WTC11 (cell line): ENCODE results near the gene STK10. TPM values are rescaled to one million over a fixed set of nuclear protein-coding genes. Genes with fewer than 3 reads are reported as not detected.

ENCODE experiments used
- ATAC-seq: fragments of 200-7000 bp; cut with Tn5 transposase; 2 replicates; pipeline ENCODE4 v1.10.0; 2021; ENCODE audit warnings: mild to moderate bottlenecking, moderate library complexity
- CTCF ChIA-PET: fragments of 300-600 bp; sonication (Branson Sonifier 250); formaldehyde crosslinking; loops from one replicate; lab custom pipeline; 2021; ENCODE audit warnings: antibody characterized with exemption; lab: Charles Lee
- POLR2A ChIA-PET: fragments of 350-600 bp; sonication (Branson Sonifier 250); formaldehyde crosslinking; loops from one replicate; lab custom pipeline; 2021; ENCODE audit warnings: antibody characterized with exemption; lab: Charles Lee
- DNase-seq: peaks from one replicate; pipeline ENCODE4 v3.0.0; 2021; ENCODE audit warnings: low spot score
- H3K27ac Mint-ChIP-seq: 2 replicates; pipeline ENCODE4 v1.8.0; 2021; ENCODE audit warnings: mixed read lengths
- H3K27me3 Mint-ChIP-seq: 2 replicates; pipeline ENCODE4 v1.8.0; 2021; ENCODE audit warnings: low read depth, mild to moderate bottlenecking, moderate library complexity, mixed read lengths
- H3K36me3 Mint-ChIP-seq: 2 replicates; pipeline ENCODE4 v1.8.0; 2021; ENCODE audit warnings: mixed read lengths
- H3K4me1 Mint-ChIP-seq: 2 replicates; pipeline ENCODE4 v1.8.0; 2022; ENCODE audit warnings: mixed read lengths
- H3K4me3 Mint-ChIP-seq: 2 replicates; pipeline ENCODE4 v1.8.0; 2021; ENCODE audit warnings: mild to moderate bottlenecking, moderate library complexity, mixed read lengths
- H3K9me3 Mint-ChIP-seq: 2 replicates; pipeline ENCODE4 v1.8.0; 2021; ENCODE audit warnings: mixed read lengths
- FOXK1 ChIP-seq: sonication (generic); formaldehyde crosslinking; IDR thresholded peaks from 2 replicates; pipeline ENCODE4 v1.8.0; 2022; ENCODE audit warnings: mild to moderate bottlenecking, moderate library complexity, missing genetic modification reagents
- GABPB1 ChIP-seq: sonication (generic); formaldehyde crosslinking; IDR thresholded peaks from 2 replicates; pipeline ENCODE4 v1.8.1; 2023; ENCODE audit warnings: mild to moderate bottlenecking, missing genetic modification reagents
- NFATC4 ChIP-seq: fragments of 250-450 bp; sonication (Bioruptor Pico); IDR thresholded peaks from 2 replicates; pipeline ENCODE4 v1.9.0; 2021; ENCODE audit warnings: mild to moderate bottlenecking
- NR3C1 ChIP-seq: sonication (generic); formaldehyde crosslinking; conservative IDR thresholded peaks from 2 replicates; pipeline ENCODE4 v1.8.1; 2023; ENCODE audit warnings: low read depth, mild to moderate bottlenecking, missing genetic modification reagents
- RELA ChIP-seq: sonication (generic); formaldehyde crosslinking; IDR thresholded peaks from 2 replicates; pipeline ENCODE4 v1.8.1; 2022; ENCODE audit warnings: missing genetic modification reagents, mild to moderate bottlenecking, borderline replicate concordance
- SP1 ChIP-seq: sonication (generic); formaldehyde crosslinking; conservative IDR thresholded peaks from 2 replicates; pipeline ENCODE4 v1.8.1; 2022; ENCODE audit warnings: missing genetic modification reagents
- ZNF138 ChIP-seq: sonication (generic); formaldehyde crosslinking; conservative IDR thresholded peaks from 2 replicates; pipeline ENCODE4 v1.8.1; 2022; ENCODE audit warnings: mild to moderate bottlenecking, moderate library complexity, missing genetic modification reagents
- ZNF232 ChIP-seq: sonication (generic); formaldehyde crosslinking; IDR thresholded peaks from 2 replicates; pipeline ENCODE4 v1.8.0; 2022; ENCODE audit warnings: mild to moderate bottlenecking, missing genetic modification reagents
- ZNF396 ChIP-seq: fragments of 250-450 bp; sonication (Bioruptor Pico); IDR thresholded peaks from 2 replicates; pipeline ENCODE4 v1.8.0; 2021; ENCODE audit warnings: mild to moderate bottlenecking, moderate library complexity, borderline replicate concordance
- ZNF416 ChIP-seq: fragments of 250-450 bp; sonication (Bioruptor Pico); IDR thresholded peaks from 2 replicates; pipeline ENCODE4 v1.9.0; 2021; ENCODE audit warnings: mild to moderate bottlenecking, inconsistent platforms
- total RNA-seq: library from RNA; stranded (reverse); gene quantifications from 3 replicates; pipeline ENCODE4 v1.2.3, GENCODE V29; 2021
- TF ChIP-seq, protein P1 (sequence below): sonication (generic); formaldehyde crosslinking; IDR thresholded peaks from 2 replicates; pipeline ENCODE4 v1.8.1; 2022; ENCODE audit warnings: missing genetic modification reagents, borderline replicate concordance
- TF ChIP-seq, protein P2 (sequence below): sonication (generic); formaldehyde crosslinking; IDR thresholded peaks from 2 replicates; pipeline ENCODE4 v1.8.1; 2023; ENCODE audit warnings: mild to moderate bottlenecking, missing genetic modification reagents, moderate library complexity
- TF ChIP-seq, protein P3 (sequence below): sonication (generic); formaldehyde crosslinking; IDR thresholded peaks from 2 replicates; pipeline ENCODE4 v1.8.0; 2022; ENCODE audit warnings: missing genetic modification reagents
- TF ChIP-seq, protein P4 (sequence below): sonication (generic); formaldehyde crosslinking; IDR thresholded peaks from 2 replicates; pipeline ENCODE4 v1.8.0; 2022; ENCODE audit warnings: mild to moderate bottlenecking, missing genetic modification reagents
- TF ChIP-seq, protein P5 (sequence below): fragments of 250-450 bp; sonication (Bioruptor Pico); IDR thresholded peaks from 2 replicates; pipeline ENCODE4 v1.9.0; 2021; ENCODE audit warnings: mild to moderate bottlenecking
- TF ChIP-seq, protein P6 (sequence below): sonication (generic); formaldehyde crosslinking; IDR thresholded peaks from 2 replicates; pipeline ENCODE4 v1.8.1; 2023; ENCODE audit warnings: mild to moderate bottlenecking, moderate library complexity, missing genetic modification reagents
- TF ChIP-seq, protein P7 (sequence below): sonication (generic); formaldehyde crosslinking; IDR thresholded peaks from 2 replicates; pipeline ENCODE4 v1.8.0; 2023; ENCODE audit warnings: missing genetic modification reagents, mild to moderate bottlenecking, borderline replicate concordance
- TF ChIP-seq, protein P8 (sequence below): sonication (generic); formaldehyde crosslinking; IDR thresholded peaks from 2 replicates; pipeline ENCODE4 v1.8.0; 2022; ENCODE audit warnings: mild to moderate bottlenecking, missing genetic modification reagents
- TF ChIP-seq, protein P9 (sequence below): fragments of 250-450 bp; sonication (Bioruptor Pico); IDR thresholded peaks from 2 replicates; pipeline ENCODE4 v1.8.0; 2021; ENCODE audit warnings: mild to moderate bottlenecking
- TF ChIP-seq, protein P10 (sequence below): sonication (generic); formaldehyde crosslinking; IDR thresholded peaks from 2 replicates; pipeline ENCODE4 v1.8.0; 2022; ENCODE audit warnings: mild to moderate bottlenecking, missing genetic modification reagents

The STK10 gene
- total RNA-seq, 1 experiment from 2014 or later = 20.5 TPM

DNA sequence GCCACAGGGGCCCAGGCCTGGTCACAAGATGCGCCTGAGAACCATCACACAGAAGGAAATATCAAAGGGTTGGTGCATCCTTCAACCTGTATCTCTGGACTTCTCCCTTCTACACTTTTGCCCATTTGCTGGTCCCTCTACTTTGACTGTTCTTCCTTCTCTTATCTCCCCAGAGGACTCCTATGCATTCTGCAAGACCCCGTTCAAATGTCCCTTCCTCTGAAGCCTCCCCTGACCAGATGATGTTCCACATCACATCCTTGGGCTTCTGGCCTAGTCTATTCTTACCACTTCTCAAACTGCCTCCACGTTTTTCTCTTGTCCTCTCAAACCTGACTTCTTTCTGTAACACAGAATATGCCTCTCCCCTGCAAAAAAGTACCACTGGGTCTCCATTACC is 34.3 kb downstream of the STK10 start:
- Mint-ChIP-seq H3K4me3 (no peak overlapping the region), H3K27me3 (no peaks in the 10 kb centered on the region), H3K27ac (no peak overlapping the region), H3K36me3 (no peaks in the 10 kb centered on the region; the same call in 1 of the 2 replicates), H3K9me3 (no peaks in the 10 kb centered on the region), H3K4me1 (no peaks in the 10 kb centered on the region)
- no peak for DNase-seq
- ATAC-seq = no peak
- CTCF ChIA-PET = interaction anchor here (1.2 kb wide), 1 partner anchor 35 kb away, joined by 4 read pairs; the partner anchor contains the start of gene STK10
- POLR2A ChIA-PET = no interaction called here
- TF ChIP-seq ZNF232 (CRISPR knock-in tag) (no peak), ZNF396 (CRISPR knock-in tag) (no peak), ZNF138 (CRISPR knock-in tag) (no peak), RELA (CRISPR knock-in tag) (no peak), ZNF416 (CRISPR knock-in tag) (no peak), SP1 (CRISPR knock-in tag) (no peak), FOXK1 (CRISPR knock-in tag) (no peak), NR3C1 (CRISPR knock-in tag) (no peak), GABPB1 (CRISPR knock-in tag) (no peak), NFATC4 (CRISPR knock-in tag) (no peak)
- TF ChIP-seq, protein P1, sequence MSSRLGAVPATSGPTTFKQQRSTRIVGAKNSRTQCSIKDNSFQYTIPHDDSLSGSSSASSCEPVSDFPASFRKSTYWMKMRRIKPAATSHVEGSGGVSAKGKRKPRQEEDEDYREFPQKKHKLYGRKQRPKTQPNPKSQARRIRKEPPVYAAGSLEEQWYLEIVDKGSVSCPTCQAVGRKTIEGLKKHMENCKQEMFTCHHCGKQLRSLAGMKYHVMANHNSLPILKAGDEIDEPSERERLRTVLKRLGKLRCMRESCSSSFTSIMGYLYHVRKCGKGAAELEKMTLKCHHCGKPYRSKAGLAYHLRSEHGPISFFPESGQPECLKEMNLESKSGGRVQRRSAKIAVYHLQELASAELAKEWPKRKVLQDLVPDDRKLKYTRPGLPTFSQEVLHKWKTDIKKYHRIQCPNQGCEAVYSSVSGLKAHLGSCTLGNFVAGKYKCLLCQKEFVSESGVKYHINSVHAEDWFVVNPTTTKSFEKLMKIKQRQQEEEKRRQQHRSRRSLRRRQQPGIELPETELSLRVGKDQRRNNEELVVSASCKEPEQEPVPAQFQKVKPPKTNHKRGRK = no peak
- TF ChIP-seq, protein P2, sequence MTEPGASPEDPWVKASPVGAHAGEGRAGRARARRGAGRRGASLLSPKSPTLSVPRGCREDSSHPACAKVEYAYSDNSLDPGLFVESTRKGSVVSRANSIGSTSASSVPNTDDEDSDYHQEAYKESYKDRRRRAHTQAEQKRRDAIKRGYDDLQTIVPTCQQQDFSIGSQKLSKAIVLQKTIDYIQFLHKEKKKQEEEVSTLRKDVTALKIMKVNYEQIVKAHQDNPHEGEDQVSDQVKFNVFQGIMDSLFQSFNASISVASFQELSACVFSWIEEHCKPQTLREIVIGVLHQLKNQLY (CRISPR knock-in tag) = no peak
- TF ChIP-seq, protein P3, sequence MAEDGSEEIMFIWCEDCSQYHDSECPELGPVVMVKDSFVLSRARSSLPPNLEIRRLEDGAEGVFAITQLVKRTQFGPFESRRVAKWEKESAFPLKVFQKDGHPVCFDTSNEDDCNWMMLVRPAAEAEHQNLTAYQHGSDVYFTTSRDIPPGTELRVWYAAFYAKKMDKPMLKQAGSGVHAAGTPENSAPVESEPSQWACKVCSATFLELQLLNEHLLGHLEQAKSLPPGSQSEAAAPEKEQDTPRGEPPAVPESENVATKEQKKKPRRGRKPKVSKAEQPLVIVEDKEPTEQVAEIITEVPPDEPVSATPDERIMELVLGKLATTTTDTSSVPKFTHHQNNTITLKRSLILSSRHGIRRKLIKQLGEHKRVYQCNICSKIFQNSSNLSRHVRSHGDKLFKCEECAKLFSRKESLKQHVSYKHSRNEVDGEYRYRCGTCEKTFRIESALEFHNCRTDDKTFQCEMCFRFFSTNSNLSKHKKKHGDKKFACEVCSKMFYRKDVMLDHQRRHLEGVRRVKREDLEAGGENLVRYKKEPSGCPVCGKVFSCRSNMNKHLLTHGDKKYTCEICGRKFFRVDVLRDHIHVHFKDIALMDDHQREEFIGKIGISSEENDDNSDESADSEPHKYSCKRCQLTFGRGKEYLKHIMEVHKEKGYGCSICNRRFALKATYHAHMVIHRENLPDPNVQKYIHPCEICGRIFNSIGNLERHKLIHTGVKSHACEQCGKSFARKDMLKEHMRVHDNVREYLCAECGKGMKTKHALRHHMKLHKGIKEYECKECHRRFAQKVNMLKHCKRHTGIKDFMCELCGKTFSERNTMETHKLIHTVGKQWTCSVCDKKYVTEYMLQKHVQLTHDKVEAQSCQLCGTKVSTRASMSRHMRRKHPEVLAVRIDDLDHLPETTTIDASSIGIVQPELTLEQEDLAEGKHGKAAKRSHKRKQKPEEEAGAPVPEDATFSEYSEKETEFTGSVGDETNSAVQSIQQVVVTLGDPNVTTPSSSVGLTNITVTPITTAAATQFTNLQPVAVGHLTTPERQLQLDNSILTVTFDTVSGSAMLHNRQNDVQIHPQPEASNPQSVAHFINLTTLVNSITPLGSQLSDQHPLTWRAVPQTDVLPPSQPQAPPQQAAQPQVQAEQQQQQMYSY = no peak
- TF ChIP-seq, protein P4, sequence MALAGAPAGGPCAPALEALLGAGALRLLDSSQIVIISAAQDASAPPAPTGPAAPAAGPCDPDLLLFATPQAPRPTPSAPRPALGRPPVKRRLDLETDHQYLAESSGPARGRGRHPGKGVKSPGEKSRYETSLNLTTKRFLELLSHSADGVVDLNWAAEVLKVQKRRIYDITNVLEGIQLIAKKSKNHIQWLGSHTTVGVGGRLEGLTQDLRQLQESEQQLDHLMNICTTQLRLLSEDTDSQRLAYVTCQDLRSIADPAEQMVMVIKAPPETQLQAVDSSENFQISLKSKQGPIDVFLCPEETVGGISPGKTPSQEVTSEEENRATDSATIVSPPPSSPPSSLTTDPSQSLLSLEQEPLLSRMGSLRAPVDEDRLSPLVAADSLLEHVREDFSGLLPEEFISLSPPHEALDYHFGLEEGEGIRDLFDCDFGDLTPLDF (CRISPR knock-in tag) = no peak
- TF ChIP-seq, protein P5, sequence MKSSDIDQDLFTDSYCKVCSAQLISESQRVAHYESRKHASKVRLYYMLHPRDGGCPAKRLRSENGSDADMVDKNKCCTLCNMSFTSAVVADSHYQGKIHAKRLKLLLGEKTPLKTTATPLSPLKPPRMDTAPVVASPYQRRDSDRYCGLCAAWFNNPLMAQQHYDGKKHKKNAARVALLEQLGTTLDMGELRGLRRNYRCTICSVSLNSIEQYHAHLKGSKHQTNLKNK (CRISPR knock-in tag) = no peak
- TF ChIP-seq, protein P6, sequence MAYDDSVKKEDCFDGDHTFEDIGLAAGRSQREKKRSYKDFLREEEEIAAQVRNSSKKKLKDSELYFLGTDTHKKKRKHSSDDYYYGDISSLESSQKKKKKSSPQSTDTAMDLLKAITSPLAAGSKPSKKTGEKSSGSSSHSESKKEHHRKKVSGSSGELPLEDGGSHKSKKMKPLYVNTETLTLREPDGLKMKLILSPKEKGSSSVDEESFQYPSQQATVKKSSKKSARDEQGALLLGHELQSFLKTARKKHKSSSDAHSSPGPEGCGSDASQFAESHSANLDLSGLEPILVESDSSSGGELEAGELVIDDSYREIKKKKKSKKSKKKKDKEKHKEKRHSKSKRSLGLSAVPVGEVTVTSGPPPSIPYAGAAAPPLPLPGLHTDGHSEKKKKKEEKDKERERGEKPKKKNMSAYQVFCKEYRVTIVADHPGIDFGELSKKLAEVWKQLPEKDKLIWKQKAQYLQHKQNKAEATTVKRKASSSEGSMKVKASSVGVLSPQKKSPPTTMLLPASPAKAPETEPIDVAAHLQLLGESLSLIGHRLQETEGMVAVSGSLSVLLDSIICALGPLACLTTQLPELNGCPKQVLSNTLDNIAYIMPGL (CRISPR knock-in tag) = no peak
- TF ChIP-seq, protein P7, sequence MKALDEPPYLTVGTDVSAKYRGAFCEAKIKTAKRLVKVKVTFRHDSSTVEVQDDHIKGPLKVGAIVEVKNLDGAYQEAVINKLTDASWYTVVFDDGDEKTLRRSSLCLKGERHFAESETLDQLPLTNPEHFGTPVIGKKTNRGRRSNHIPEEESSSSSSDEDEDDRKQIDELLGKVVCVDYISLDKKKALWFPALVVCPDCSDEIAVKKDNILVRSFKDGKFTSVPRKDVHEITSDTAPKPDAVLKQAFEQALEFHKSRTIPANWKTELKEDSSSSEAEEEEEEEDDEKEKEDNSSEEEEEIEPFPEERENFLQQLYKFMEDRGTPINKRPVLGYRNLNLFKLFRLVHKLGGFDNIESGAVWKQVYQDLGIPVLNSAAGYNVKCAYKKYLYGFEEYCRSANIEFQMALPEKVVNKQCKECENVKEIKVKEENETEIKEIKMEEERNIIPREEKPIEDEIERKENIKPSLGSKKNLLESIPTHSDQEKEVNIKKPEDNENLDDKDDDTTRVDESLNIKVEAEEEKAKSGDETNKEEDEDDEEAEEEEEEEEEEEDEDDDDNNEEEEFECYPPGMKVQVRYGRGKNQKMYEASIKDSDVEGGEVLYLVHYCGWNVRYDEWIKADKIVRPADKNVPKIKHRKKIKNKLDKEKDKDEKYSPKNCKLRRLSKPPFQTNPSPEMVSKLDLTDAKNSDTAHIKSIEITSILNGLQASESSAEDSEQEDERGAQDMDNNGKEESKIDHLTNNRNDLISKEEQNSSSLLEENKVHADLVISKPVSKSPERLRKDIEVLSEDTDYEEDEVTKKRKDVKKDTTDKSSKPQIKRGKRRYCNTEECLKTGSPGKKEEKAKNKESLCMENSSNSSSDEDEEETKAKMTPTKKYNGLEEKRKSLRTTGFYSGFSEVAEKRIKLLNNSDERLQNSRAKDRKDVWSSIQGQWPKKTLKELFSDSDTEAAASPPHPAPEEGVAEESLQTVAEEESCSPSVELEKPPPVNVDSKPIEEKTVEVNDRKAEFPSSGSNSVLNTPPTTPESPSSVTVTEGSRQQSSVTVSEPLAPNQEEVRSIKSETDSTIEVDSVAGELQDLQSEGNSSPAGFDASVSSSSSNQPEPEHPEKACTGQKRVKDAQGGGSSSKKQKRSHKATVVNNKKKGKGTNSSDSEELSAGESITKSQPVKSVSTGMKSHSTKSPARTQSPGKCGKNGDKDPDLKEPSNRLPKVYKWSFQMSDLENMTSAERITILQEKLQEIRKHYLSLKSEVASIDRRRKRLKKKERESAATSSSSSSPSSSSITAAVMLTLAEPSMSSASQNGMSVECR = no peak
- TF ChIP-seq, protein P8, sequence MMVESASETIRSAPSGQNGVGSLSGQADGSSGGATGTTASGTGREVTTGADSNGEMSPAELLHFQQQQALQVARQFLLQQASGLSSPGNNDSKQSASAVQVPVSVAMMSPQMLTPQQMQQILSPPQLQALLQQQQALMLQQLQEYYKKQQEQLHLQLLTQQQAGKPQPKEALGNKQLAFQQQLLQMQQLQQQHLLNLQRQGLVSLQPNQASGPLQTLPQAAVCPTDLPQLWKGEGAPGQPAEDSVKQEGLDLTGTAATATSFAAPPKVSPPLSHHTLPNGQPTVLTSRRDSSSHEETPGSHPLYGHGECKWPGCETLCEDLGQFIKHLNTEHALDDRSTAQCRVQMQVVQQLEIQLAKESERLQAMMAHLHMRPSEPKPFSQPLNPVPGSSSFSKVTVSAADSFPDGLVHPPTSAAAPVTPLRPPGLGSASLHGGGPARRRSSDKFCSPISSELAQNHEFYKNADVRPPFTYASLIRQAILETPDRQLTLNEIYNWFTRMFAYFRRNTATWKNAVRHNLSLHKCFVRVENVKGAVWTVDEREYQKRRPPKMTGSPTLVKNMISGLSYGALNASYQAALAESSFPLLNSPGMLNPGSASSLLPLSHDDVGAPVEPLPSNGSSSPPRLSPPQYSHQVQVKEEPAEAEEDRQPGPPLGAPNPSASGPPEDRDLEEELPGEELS (CRISPR knock-in tag) = no peak
- TF ChIP-seq, protein P9, sequence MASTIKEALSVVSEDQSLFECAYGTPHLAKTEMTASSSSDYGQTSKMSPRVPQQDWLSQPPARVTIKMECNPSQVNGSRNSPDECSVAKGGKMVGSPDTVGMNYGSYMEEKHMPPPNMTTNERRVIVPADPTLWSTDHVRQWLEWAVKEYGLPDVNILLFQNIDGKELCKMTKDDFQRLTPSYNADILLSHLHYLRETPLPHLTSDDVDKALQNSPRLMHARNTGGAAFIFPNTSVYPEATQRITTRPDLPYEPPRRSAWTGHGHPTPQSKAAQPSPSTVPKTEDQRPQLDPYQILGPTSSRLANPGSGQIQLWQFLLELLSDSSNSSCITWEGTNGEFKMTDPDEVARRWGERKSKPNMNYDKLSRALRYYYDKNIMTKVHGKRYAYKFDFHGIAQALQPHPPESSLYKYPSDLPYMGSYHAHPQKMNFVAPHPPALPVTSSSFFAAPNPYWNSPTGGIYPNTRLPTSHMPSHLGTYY (CRISPR knock-in tag) = no peak
- TF ChIP-seq, protein P10, sequence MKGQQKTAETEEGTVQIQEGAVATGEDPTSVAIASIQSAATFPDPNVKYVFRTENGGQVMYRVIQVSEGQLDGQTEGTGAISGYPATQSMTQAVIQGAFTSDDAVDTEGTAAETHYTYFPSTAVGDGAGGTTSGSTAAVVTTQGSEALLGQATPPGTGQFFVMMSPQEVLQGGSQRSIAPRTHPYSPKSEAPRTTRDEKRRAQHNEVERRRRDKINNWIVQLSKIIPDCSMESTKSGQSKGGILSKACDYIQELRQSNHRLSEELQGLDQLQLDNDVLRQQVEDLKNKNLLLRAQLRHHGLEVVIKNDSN (CRISPR knock-in tag) = no peak
- TF ChIP-seq, all 79 proteins: peak for 0
